Measurements from ENCODE around the gene ERO1B.
"Not testable (repeated sequence)": the region's sequence is repeated elsewhere in the genome, so short reads cannot be mapped to it uniquely, and the experiment has no call there.

ERO1B gene

DNA sequence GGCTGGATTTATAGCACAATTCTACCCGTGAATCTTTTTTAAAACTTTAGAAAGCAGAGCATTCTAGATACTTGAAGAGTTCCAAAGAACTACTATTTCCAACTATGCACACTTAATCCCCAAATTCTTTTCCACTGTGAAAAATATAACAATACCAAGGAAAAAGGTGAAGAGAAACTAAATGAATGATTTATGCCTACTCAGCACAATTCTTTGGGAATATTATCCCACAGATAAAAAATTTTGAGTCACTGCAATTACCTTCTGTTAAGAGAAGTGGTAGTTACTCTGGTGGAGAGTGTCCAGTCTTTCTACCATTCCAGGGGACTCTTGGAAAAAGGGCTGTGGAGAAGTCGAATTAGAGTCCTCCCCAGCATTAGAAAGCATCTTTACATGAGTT is 39.2 kb downstream of the ERO1B start:
- DNase-seq, result no peak

DNA sequence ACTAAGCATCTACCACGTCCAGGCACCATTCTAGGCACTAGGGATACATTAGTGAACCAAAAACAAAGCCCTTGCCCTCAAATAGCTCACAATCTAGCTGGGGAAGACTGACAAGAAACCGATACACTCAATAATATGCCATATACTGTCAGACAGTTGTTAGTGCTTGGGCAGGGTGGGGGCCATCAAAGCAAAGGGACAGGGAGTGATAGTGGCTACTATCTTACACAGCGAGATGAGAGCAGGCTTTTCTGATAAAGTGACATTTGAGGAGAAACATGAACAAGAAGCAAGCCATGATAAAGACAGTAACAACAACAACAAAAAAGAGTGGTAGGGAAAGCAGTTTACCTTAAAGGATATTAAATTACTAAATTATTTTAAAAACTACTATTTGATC is 41.1 kb downstream of the ERO1B start:
- no peak for DNase-seq

DNA sequence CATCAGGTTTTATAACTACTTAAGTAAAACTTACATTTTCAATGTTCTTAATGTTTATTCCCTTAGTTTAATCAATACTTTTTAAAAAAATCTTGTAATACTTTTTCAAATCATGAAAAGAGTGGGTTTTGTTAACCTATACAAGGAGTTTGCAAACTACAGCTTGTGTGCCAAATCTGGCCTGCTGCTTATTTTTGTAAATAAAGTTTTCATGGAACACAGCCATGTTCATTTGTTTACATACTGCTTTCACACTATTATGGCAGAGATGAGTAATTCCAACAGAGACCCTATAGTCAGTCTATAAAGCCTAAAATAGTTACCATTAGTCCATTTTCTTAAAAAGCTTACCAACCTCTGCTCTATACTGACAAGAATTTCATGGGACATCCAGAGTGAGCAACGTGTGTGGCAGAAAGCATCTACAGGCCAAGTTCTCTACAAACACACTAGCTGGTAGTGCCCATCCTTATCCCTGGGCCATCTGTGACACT is 42.6 kb downstream of the ERO1B start:
- DNase-seq, result no peak

DNA sequence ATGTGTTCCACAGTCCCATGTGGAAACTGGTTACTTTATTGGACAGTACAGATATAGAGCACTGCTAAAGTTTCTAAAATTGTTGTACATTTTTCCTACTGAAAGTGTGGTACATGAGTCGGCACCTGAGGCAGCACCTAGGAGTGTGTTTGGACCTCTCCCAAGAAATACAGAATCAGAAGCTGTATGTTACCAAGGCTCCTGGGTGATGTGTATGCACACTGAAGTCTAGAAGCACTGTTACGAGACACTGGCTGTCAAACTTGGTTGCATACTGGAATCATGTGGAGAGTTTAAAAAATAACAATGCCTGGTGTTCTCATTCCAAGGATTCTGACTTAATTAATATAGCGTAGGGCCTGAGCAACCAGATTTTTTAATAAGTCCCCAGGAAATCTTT is 46.6 kb downstream of the ERO1B start:
- DNase-seq, result no peak

DNA sequence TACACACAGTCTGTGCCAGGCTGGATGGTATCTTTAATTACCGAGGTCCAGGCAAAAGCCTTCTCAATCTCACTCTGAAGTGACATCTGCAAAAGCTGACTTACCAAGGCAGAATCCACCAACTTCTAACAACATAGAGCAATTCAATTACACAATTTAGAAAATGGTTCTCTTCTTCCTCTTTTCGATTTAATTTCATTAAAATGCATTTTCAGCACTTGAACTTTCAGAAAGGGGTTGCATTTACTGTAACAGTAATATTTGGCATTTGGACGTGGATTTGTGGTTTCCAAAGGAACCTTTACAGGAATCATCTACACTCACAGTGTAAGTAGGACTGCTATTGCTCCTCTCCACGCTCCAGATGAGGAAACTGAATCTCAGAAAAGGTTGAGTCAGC is 53.3 kb downstream of the ERO1B start:
- no peak for DNase-seq

DNA sequence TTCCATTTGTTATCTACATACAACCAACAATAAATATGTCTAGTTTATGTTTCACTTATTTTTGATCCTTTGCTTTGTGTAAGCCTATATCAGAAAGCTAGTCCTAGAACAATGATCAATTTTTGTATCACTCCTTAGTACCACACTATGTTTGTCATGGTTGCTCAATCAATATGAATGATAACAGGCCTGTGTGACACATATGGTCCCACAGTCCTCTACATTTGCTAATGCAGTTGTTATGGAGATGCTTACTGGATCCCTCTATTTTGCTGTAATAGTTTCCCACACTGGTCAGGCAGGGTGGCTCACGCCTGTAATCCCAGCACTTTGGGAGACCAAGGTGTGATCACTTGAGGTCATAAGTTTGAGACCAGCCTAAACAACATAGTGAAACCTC is 59.1 kb downstream of the ERO1B start:
- DNase-seq, result no peak

DNA sequence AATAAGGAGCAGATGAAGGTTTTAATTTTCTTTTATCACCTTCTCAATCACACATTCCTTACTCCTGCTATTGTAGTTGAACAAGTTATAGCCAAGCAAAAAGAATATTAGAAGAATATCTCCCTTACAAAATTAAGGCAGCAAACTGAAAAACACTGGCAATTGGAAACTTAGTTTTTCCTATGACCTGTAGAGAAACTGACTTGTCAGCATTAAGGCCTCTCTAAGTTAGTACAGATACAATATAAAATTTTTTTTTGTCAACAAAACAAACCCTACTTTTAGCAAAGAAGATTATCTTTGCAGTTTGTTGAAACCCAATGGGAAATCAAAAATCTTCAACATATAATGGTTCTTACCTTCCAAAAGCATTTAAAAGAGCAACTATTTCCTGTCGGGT is 61.3 kb downstream of the ERO1B start:
- DNase-seq, result no peak

DNA sequence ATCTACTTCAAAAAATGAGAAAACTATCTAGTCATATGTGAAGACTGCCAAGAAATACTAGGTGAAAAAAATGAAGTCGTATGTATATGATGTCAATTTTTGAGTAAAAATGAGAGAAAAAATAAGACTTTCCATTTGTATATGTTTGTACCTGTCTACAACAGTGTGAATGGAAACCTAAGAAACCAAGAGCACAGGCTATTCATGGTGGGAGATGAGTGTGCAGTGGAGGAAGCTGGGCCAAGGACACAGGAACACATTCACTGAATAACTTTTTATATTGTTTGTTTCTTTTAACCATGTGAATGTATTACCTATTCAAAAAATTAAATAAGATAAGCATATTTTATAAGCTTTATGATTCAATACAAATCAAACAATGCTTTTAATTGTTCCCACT is 67.0 kb downstream of the ERO1B start:
- DNase-seq, result no peak

DNA sequence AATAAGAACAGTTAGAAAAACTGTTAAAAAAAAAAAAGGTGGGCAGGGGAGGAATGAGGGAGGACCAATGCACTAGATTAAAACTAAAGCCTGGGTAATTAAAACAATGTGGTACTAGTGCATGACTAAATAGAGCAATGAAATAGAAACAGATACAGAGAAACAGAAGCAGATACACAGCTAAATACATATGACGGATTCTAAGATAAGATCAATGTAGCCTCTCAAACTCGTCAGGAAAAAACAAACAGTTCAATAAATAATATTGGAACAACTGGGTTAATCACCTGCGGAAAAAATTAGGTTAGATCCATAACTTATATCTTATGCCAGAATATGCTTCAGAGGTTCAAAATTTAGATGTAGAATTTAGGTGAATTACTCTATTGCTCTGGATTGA is 68.2 kb downstream of the ERO1B start:
- no peak for DNase-seq

DNA sequence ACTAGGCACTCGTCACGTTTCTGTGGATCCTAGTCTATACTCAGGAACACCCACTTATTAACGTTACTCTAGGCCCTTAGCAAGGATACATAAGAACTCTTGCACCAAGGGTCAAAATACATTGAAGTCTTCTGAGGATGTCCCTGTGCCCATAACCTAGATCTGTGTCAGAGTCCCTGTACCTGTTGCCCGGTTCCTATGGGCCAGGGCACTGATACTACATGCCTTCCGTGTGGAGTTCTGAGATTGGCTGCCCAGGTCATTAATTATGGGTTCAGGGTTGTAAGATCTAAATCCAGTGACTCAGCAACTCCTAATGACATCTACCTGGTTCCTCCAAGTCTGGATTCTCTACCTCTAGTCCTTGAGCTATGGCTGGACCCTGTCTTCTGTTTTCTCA is 69.9 kb downstream of the ERO1B start:
- DNase-seq, result no peak

DNA sequence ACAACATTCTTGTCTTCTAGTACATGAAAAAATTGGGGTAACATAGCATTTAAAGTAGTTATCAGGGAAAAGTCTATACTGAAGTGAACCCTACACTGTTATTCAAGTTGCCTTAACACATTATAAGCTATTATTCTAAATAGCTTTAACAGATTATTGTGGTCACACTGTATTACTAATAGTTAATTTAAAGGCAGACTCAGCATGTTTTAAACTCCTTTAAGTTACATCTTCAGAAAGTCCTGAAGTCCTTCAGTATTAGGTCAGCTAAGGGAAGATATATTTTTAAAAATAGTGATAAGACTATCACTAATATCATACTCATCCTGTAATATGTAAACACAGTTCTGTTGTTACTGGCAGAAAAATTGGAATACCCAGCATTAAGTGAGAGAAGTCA is 72.0 kb downstream of the ERO1B start:
- DNase-seq, result no peak

DNA sequence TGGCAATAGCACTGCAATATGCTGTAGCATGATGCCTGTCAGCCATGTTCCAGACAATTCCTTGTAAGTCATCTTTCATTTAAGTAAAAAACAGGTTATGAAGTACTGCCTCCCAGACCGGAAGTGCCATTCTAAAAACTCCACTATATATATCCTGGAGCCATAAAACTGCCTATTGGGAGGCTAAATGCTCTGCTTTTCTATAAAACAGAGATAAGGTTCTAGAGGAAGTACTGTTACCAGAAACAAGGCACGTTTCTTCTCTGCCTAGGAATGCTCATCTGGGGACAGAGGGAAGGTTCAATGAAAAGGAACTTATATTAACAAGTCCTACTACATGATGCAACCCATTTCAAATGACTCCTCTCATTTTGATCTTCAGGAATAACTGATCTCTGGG is 72.6 kb downstream of the ERO1B start:
- no peak for DNase-seq

DNA sequence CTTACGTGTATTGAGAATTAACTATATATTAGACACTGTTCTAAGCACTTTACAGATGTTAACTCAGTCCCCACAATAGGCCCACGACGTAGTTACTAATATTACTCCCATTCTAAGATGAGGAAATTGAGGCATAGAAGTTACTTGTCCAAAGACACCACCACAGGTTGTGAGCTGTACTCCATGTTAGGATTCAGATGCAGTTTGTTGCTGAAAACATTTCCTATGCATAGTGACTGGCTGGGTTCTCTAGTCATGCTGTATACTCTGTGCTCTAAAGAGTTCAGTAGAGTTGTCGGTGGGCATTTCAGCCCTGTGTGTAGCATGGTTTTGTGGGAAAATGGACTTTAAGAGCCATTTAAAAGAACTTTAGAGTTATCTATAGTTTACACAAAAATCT is 74.2 kb downstream of the ERO1B start:
- no peak for DNase-seq

DNA sequence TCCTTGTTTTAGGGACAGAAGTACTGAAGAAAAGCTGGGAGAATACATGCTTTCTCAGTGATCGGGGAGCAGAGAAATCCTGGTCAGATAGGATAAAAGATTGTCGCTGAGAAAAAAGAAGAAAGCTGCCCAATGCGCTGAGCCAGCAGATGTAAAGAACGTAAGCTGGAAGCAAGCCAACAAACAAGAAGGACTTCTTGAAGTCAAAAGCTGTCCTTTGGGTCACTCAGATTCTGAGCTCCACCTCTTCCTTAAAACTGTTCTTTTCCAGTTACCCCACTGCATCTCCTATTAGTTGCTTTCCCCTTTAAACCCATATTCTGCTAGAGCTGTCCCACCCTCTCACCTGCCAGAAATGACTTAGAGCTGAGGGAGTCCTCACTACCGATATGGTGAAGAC is 74.6 kb downstream of the ERO1B start:
- DNase-seq, result no peak

DNA sequence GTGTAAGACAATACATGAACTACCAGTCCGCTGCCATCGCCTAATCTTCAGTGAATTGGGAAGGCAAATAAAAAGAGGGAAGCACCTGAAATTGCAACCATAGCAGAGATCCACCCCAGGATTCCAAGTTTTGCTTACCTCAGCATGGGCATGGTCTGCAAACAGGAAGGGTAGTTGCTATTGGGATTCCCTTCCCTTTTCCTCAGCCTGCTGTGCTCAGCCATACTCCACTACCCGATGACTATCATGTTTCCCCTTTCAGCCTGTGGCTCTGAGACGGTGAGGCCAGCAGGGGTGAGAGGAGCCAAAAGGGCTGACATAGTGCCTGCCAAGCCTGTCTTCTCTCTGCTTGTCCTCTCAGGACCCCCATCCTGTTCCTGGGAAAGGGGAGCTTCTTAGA is 75.2 kb downstream of the ERO1B start:
- no peak for DNase-seq

DNA sequence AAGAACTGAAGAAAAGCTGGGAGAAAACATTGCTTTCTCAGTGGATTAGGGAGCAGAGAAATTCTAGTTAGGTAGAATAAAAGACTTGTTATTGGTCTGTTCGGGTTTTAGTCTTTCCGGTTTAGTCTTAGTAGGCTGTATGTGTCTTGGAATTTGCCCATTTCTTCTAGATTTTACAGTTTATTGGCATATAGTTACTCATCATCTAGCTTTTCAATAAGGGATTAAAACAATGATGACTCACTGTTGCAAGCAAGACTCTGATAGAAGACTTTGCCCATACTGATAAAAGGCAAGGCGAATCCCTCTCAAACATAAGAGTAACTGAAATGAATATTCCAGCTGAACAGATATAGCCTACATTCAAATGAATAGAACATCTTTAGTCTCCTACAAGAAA is 77.1 kb downstream of the ERO1B start:
- DNase-seq, result no peak

DNA sequence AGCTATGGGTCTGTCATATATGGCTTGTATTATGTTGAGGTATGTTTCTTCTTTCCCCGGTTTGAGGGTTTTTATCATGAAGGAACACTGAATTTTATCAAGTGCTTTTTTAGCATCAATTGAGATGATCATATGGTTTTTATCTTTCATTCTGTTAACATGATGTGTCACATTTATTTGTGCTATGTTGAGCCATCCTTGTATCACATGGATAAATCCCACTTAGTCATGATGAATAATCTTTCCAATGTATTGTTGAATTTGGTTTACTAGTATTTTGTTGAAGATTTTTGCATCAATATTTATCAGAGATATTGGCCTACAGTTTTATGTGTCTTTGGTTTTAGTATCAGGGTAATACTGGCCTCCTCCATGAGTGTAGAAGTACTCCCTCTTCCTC is 77.7 kb downstream of the ERO1B start:
- DNase-seq, result no peak

DNA sequence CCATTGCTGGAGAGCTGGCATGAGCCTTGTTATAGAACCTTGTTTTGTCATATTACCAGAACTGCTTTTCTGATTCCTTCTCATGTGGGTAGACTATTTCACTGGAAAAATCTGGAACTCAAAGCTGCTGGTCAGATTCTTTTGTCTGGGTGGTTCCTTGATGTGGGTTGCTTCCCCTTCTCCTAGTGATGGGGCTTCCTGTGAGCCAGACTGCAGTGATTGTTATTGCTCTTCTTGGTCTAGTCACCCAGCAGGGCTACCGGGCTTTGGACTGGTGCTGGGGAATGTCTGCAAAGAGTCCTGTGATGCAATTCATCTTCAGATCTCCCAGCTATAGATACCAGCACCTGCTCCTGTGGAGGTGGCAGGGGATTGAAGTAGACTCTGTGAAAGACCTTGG is 80.0 kb downstream of the ERO1B start:
- no peak for DNase-seq

DNA sequence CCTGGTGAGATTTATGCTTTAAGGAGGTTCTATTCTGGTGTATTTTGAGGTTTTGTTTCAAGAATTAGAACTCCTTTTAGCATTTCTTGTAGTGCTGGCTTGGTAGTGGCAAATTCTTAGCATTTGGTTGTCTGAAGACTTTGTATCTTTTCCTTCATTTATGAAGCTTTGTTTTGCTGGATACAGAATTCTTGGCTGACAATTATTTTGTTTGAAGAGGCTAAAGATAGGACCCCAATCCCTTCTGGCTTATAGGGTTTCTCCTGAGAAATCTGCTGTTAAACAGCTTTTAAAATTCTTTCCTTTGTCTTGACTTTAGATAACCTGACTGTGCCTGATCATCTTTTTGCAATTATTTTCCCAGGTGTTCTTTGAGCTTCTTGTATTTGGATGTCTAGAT is 80.8 kb downstream of the ERO1B start:
- no peak for DNase-seq

DNA sequence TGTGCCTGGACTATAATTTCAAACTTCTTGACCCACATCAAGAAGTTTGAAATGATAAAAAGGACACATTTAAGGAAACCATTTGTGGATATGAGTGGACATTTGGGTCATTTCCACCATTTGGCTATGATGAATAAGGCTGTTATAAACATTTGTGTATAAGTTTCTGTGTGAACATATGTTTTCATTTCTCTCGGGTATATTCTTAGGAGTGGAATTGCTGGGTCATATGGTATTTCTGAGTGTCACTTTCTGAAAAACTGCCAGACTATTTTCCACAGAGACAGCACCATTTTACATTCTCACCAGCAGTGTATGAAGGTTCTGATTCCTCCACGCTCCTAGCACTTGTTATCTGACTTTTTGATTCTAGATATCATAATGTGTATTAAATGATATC is 88.6 kb downstream of the ERO1B start:
- no peak for DNase-seq

DNA sequence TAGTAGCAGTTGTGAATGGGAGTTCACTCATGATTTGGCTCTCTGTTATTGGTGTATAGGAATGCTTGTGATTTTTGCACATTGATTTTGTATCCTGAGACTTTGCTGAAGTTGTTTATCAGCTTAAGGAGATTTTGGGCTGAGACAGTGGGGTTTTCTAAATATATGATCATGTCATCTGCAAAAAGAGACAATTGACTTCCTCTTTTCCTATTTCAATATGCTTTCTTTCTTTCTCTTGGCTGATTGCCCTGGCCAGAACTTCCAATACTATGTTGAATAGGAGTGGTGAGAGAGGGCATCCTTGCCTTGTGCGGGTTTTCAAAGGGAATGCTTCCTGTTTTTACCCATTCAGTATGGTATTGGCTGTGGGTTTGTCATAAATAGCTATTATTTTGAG is 93.7 kb downstream of the ERO1B start:
- DNase-seq, result not testable (repeated sequence)

DNA sequence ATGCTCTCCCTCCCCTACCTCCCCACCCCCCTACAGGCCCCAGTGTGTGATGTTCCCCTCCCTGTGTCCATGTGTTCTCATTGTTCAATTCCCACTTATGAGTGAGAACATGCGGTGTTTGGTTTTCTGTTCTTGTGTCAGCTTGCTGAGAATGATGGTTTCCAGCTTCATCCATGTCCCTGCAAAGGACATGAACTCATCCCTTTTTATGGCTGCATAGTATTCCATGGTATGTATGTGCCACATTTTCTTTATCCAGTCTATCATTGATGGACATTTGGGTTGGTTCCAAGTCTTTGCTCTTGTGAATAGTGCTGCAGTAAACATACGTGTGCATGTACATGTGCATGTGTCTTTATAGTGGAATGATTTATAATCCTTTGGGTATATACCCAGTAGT is 95.3 kb downstream of the ERO1B start:
- DNase-seq, result not testable (repeated sequence)

DNA sequence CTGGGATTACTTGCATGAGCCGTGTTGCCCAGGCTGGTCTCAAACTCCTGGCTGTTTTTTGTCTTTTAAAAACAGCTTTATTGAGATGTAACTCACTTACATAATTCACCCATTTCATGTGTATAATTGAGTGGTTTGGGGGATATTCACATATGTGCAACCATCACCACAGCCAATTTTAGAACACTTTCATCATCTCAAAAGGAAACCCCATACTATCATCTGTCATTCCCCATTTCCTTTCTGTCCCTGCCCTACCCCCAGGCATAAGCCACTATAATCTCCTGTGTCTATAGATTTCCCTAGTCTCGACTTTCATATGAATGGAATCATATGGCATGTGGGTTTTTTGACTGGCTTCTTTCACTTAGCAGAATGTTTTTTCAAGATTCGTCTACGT is 96.1 kb downstream of the ERO1B start:
- DNase-seq, result no peak

DNA sequence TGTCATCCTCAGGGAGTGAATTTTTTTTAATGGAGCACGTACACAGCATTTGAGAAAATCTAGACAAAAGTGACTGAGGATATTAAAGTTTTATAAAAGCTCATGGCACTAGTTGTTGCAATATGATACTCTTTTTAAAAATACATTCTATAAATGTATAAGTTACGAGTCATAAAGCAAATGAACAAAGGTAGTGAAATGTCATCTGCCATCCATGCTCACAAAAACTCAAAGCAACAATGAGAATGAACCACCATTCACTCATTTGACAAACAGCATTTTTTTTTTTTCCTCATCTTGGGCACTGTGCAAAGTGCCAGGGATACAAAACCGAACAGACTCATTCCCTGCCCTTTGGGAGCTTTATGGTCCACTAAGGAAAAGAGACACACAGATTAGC is 100.7 kb downstream of the ERO1B start:
- DNase-seq, result no peak

DNA sequence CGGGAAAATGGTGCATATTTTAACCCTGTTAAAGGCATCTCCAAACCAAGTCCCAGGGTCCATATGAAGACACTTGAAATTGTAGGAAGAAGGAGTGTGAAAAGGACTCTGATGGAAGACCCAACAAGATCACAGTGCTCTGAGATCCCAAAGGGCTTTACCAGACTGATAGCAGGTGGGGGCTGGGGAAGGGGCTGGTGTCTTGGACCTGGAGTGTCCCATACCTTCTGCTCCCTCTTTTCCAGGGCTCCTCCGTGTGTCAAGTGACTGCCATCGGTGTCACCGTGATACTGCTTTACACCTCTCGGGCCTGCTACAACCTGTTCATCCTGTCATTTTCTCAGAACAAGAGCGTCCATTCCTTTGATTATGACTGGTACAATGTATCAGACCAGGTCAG is 102.1 kb downstream of the ERO1B start:
- DNase-seq, result no peak

All from NCI-H1417 treated with DMSO at 0.1 percent for 48 hours (cell line).